HEK293 (cell line): ENCODE data around the gene POLK.
"Not testable (repeated sequence)": the region's sequence is repeated elsewhere in the genome, so short reads cannot be mapped to it uniquely, and the experiment has no call there.

ENCODE experiments used
- KLF16 ChIP-seq: fragments of 450-650 bp; formaldehyde crosslinking; IDR thresholded peaks from 2 replicates; pipeline ENCODE4 v1.5.1; 2017; ENCODE audit warnings: missing biosample characterization, missing genetic modification characterization
- ZNF132 ChIP-seq: fragments of 450-650 bp; formaldehyde crosslinking; IDR thresholded peaks from 2 replicates; pipeline ENCODE4 v1.5.1; 2017; ENCODE audit warnings: missing biosample characterization, missing genetic modification characterization, borderline replicate concordance
- ZNF76 ChIP-seq: fragments of 450-650 bp; formaldehyde crosslinking; IDR thresholded peaks from 2 replicates; pipeline ENCODE4; 2016; ENCODE audit warnings: low read depth, missing biosample characterization, missing genetic modification characterization, borderline replicate concordance
- TF ChIP-seq, protein P1 (sequence below): fragments of 450-650 bp; formaldehyde crosslinking; IDR thresholded peaks from 2 replicates; pipeline ENCODE4 v1.5.1; 2016; ENCODE audit warnings: missing biosample characterization, missing genetic modification characterization
- TF ChIP-seq, protein P2 (sequence below): sonication (generic); formaldehyde crosslinking; IDR thresholded peaks from 2 replicates; pipeline ENCODE4 v1.8.1; 2022; ENCODE audit warnings: mild to moderate bottlenecking, moderate library complexity, missing genetic modification reagents
- TF ChIP-seq, protein P3 (sequence below): fragments of 450-650 bp; formaldehyde crosslinking; IDR thresholded peaks from 2 replicates; pipeline ENCODE4 v1.5.1; 2017; ENCODE audit warnings: missing biosample characterization, missing genetic modification characterization
- TF ChIP-seq, protein P4 (sequence below): fragments of 450-650 bp; formaldehyde crosslinking; IDR thresholded peaks from 2 replicates; pipeline ENCODE4 v1.5.1; 2016; ENCODE audit warnings: missing biosample characterization, missing genetic modification characterization

GRCh38 chr5:75610859-75611310, 99.2 kb downstream of the POLK start:
- TF ChIP-seq ZNF132; ZNF76 (tag by site-specific recombination); KLF16 (tag by site-specific recombination): not testable (repeated sequence)
- TF ChIP-seq, protein P1, sequence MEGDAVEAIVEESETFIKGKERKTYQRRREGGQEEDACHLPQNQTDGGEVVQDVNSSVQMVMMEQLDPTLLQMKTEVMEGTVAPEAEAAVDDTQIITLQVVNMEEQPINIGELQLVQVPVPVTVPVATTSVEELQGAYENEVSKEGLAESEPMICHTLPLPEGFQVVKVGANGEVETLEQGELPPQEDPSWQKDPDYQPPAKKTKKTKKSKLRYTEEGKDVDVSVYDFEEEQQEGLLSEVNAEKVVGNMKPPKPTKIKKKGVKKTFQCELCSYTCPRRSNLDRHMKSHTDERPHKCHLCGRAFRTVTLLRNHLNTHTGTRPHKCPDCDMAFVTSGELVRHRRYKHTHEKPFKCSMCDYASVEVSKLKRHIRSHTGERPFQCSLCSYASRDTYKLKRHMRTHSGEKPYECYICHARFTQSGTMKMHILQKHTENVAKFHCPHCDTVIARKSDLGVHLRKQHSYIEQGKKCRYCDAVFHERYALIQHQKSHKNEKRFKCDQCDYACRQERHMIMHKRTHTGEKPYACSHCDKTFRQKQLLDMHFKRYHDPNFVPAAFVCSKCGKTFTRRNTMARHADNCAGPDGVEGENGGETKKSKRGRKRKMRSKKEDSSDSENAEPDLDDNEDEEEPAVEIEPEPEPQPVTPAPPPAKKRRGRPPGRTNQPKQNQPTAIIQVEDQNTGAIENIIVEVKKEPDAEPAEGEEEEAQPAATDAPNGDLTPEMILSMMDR (tag by site-specific recombination): not testable (repeated sequence)
- TF ChIP-seq, protein P2, sequence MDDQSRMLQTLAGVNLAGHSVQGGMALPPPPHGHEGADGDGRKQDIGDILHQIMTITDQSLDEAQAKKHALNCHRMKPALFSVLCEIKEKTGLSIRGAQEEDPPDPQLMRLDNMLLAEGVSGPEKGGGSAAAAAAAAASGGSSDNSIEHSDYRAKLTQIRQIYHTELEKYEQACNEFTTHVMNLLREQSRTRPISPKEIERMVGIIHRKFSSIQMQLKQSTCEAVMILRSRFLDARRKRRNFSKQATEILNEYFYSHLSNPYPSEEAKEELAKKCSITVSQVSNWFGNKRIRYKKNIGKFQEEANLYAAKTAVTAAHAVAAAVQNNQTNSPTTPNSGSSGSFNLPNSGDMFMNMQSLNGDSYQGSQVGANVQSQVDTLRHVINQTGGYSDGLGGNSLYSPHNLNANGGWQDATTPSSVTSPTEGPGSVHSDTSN (CRISPR knock-in tag): not testable (repeated sequence)
- TF ChIP-seq, protein P3, sequence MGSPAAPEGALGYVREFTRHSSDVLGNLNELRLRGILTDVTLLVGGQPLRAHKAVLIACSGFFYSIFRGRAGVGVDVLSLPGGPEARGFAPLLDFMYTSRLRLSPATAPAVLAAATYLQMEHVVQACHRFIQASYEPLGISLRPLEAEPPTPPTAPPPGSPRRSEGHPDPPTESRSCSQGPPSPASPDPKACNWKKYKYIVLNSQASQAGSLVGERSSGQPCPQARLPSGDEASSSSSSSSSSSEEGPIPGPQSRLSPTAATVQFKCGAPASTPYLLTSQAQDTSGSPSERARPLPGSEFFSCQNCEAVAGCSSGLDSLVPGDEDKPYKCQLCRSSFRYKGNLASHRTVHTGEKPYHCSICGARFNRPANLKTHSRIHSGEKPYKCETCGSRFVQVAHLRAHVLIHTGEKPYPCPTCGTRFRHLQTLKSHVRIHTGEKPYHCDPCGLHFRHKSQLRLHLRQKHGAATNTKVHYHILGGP (tag by site-specific recombination): not testable (repeated sequence)
- TF ChIP-seq, protein P4, sequence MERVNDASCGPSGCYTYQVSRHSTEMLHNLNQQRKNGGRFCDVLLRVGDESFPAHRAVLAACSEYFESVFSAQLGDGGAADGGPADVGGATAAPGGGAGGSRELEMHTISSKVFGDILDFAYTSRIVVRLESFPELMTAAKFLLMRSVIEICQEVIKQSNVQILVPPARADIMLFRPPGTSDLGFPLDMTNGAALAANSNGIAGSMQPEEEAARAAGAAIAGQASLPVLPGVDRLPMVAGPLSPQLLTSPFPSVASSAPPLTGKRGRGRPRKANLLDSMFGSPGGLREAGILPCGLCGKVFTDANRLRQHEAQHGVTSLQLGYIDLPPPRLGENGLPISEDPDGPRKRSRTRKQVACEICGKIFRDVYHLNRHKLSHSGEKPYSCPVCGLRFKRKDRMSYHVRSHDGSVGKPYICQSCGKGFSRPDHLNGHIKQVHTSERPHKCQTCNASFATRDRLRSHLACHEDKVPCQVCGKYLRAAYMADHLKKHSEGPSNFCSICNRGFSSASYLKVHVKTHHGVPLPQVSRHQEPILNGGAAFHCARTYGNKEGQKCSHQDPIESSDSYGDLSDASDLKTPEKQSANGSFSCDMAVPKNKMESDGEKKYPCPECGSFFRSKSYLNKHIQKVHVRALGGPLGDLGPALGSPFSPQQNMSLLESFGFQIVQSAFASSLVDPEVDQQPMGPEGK (tag by site-specific recombination): 0 out of 2 replicates have a peak, but pooled peaks have one; percentile 25
